Glutamatergic neuron (in vitro differentiated cells): ENCODE data around the gene LDAH. TPM values are rescaled to one million over a fixed set of nuclear protein-coding genes. Genes with fewer than 3 reads are reported as not detected.

Experiments
- DNase-seq: peaks from one replicate; pipeline ENCODE4 v3.0.0; 2022
- H3K27ac Mint-ChIP-seq: one replicate; pipeline ENCODE4 v1.8.0; 2020; ENCODE audit warnings: mild to moderate bottlenecking, mixed read lengths, inconsistent platforms; ENCODE audit not compliant: unreplicated experiment
- H3K27me3 Mint-ChIP-seq: one replicate; pipeline ENCODE4 v1.8.0; 2020; ENCODE audit warnings: mild to moderate bottlenecking, moderate library complexity, mixed read lengths, inconsistent platforms; ENCODE audit not compliant: unreplicated experiment
- H3K36me3 Mint-ChIP-seq: one replicate; pipeline ENCODE4 v1.8.0; 2020; ENCODE audit warnings: mild to moderate bottlenecking, mixed read lengths, inconsistent platforms; ENCODE audit not compliant: unreplicated experiment
- H3K4me1 Mint-ChIP-seq: one replicate; pipeline ENCODE4 v1.8.0; 2020; ENCODE audit warnings: mild to moderate bottlenecking, low read depth, mixed read lengths, inconsistent platforms; ENCODE audit not compliant: unreplicated experiment
- H3K4me3 Mint-ChIP-seq: one replicate; pipeline ENCODE4 v1.8.0; 2020; ENCODE audit warnings: mild to moderate bottlenecking, mixed read lengths, inconsistent platforms; ENCODE audit not compliant: unreplicated experiment
- H3K9me3 Mint-ChIP-seq: one replicate; pipeline ENCODE4 v1.8.0; 2020; ENCODE audit warnings: mild to moderate bottlenecking, moderate library complexity, mixed read lengths, inconsistent platforms; ENCODE audit not compliant: unreplicated experiment
- CTCF ChIP-seq: fragments of 200-600 bp; sonication (generic); IDR thresholded peaks from one replicate; pipeline ENCODE4 v1.5.0; 2021; ENCODE audit not compliant: partially characterized antibody, unreplicated experiment
- total RNA-seq: library from RNA; stranded (reverse); fragmentation: NEBNext Ultra II Directional; extraction: Animal tissue kit (Norgen Biotek cat#: 25700); gene quantifications from one replicate; pipeline ENCODE4 v1.2.1, GENCODE V29; 2021; ENCODE audit not compliant: unreplicated experiment

The LDAH gene
- total RNA-seq, 1 donor from 2014 or later, result 33.7 TPM

GRCh38 chr2:20677301-20678085, 145.4 kb downstream of the LDAH start:
- no peaks in the 10 kb centered on the region for H3K36me3 Mint-ChIP-seq
- H3K4me1 Mint-ChIP-seq, result peaks cover 2% of the 10 kb centered on the region
- H3K4me3 Mint-ChIP-seq, result no peak overlapping the region
- H3K27me3 Mint-ChIP-seq, result peaks cover 7% of the 10 kb centered on the region
- DNase-seq, result no peak
- TF ChIP-seq CTCF, result peak; percentile 29
- H3K9me3 Mint-ChIP-seq, result peaks cover 3% of the 10 kb centered on the region
- H3K27ac Mint-ChIP-seq, result no peak overlapping the region

- no peak overlapping the region for H3K27ac Mint-ChIP-seq
- no peaks in the 10 kb centered on the region for H3K36me3 Mint-ChIP-seq
- DNase-seq, result no peak
- peaks cover 3% of the 10 kb centered on the region for H3K9me3 Mint-ChIP-seq
- TF ChIP-seq CTCF, result no peak
- peaks cover 14% of the 10 kb centered on the region for H3K27me3 Mint-ChIP-seq
- H3K4me1 Mint-ChIP-seq, result peaks cover 2% of the 10 kb centered on the region
- no peak overlapping the region for H3K4me3 Mint-ChIP-seq
These were observed 146.3 kb downstream of the LDAH start for GRCh38 chr2:20676353-20677215.

DNA sequence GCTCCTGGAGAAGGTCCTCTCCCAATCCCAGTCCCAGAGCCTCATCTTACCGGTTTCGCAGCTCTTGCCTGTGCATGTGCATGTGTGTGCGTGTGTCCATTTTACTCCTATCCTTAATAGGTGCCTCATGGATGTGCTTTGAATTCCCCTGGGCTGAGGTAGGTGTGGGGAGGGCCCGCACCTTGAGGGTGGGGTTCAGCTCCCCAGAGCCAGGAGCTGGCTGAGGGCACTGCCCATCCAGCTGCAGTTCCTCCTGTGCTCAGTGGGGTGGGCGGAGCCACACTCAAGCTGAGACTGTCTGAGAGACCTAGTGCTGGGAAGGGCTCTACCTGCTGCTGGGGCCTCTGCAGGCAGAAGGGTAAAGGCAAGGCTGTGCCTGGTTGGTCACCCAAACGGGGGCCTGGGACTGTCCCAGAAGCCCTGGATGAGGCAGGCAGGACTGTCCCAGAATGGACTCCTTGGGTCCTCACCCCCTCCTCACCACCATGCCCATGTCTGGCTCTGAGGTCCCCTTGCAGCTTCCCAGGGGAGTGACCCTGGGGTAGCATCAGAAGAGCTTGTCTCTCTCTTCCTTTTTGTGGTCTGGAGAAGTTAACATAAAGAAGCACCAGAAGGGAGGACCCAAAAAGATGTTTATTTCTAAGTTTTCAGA, 147.1 kb downstream of the LDAH start:
- no peak for TF ChIP-seq CTCF
- peaks cover 17% of the 10 kb centered on the region for H3K27me3 Mint-ChIP-seq
- no peak overlapping the region for H3K27ac Mint-ChIP-seq
- no peaks in the 10 kb centered on the region for H3K36me3 Mint-ChIP-seq
- H3K9me3 Mint-ChIP-seq, result peaks cover 3% of the 10 kb centered on the region
- no peak for DNase-seq
- peaks cover 2% of the 10 kb centered on the region for H3K4me1 Mint-ChIP-seq
- H3K4me3 Mint-ChIP-seq, result no peak overlapping the region

DNA sequence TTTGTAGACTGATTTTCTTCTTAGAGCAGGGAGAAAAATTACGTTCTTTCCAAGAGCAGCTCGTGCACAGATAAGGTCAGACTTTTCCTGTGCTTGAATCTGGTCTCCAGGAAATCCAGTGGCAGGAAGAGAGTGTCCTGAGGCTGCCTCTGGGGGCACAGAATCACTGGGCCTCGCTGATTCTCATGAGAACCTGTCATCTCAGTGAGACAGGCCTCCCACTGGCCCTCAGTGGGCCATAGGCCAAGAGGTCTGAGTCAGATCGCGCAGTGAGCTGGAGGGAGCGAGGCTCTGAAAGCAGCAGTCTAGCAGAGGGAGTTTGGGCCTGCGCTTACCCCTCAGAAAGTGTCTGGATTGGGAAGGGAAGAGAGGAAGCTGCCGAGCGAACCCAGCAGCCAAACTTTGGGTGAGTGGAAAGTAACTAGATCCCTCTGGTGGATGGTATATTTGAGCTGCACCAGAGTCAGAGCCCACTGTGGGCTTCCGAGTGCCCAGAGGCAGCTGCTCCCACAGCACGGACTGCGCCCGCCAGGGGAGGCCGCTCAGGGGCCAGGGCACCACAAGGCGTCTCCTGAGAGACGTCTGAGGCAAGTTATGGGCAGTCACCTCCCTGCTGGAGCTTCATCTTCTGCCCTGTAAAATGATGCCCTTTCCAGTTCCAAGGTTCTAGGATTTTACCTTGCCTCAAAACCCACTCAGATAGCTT, 147.8 kb downstream of the LDAH start:
- Mint-ChIP-seq H3K27me3 (peaks cover 16% of the 10 kb centered on the region), H3K4me3 (no peak overlapping the region), H3K4me1 (peaks cover 2% of the 10 kb centered on the region), H3K9me3 (peaks cover 3% of the 10 kb centered on the region), H3K27ac (no peak overlapping the region), H3K36me3 (no peaks in the 10 kb centered on the region)
- no peak for TF ChIP-seq CTCF
- DNase-seq, result no peak
